Measurements from ENCODE around the gene OSBP.

- no peak for TF ChIP-seq CTCF (IDR thresholded peaks at IDR 0.05)
- no peak for TF ChIP-seq POLR2A (IDR thresholded peaks at IDR 0.05)
These were observed 80.9 kb downstream of the OSBP start for GRCh38 chr11:59534676-59535075.

All from body of pancreas (tissue), 4 donors.